NK-92 treated with Interleukin-12 subunit alpha and Interleukin-12 subunit beta, amount 100 ng/mL, for 24 hours (cell line): ENCODE measurements around the gene LYRM4.
"Not testable (repeated sequence)": the region's sequence is repeated elsewhere in the genome, so short reads cannot be mapped to it uniquely, and the experiment has no call there.

ENCODE experiments used
- DNase-seq: peaks from one replicate; lab custom pipeline; 2025; lab: John Stamatoyannopoulos, UW

The LYRM4 gene

DNA sequence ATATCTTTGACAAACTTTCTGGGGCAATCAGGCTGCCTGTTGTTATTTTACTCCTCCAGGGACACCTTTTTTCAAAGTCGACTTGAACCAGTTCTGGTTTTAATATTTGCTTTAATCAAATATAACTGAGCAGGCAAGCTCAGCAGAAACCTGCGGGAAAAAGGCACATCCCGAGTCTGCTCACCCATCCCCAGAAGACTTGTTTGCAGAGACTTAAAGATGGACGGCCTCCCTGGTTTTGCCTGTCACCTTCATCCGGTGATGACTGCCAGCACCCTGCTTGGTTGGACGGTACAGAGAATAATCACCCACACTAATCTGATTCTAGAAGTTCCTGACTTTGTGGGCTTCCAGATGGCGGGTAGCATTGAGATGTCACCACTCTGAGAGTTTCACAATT is 138.8 kb downstream of the LYRM4 start:
- DNase-seq: no peak

DNA sequence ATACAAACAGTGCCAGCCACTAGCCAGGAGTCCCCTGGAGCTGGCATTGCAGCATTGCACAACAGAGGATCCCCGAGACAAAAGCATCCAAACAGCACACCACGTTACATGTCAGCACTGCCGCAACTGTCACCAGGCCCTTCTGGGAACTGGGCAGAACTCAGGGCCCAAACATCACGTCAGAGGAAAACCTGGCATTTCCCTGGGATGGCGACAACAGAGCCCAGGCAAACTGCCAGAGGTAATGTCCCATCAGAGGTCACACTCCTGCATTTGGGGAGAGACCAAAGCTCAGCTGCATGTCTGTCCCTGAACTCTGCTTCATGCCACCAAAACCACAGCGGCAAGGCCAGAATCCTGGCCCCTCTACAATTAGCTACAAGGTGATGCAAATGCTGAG is 139.3 kb downstream of the LYRM4 start:
- no peak for DNase-seq

- not testable (repeated sequence) for DNase-seq
Observed at GRCh38 chr6:5120543-5120942, 140.2 kb downstream of the LYRM4 start.

DNA sequence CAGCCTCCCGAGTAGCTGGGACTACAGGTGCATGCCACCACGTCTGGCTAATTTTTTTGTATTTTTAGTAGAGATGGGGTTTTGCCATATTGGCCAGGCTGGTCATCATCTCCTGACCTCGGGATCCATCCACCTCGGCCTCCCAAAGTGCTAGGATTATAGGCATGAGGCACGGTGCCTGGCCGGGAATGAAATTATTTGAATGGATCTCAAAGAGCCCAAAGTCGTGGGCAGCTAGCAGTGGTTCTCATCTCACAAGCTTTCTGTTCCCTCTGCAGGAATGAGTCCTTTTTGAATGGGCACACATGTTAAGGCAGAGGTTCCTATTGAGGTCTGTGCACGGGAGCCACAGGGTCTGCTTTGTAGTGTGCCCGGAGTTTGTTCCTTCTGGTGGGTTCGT is 140.7 kb downstream of the LYRM4 start:
- DNase-seq: no peak

DNA sequence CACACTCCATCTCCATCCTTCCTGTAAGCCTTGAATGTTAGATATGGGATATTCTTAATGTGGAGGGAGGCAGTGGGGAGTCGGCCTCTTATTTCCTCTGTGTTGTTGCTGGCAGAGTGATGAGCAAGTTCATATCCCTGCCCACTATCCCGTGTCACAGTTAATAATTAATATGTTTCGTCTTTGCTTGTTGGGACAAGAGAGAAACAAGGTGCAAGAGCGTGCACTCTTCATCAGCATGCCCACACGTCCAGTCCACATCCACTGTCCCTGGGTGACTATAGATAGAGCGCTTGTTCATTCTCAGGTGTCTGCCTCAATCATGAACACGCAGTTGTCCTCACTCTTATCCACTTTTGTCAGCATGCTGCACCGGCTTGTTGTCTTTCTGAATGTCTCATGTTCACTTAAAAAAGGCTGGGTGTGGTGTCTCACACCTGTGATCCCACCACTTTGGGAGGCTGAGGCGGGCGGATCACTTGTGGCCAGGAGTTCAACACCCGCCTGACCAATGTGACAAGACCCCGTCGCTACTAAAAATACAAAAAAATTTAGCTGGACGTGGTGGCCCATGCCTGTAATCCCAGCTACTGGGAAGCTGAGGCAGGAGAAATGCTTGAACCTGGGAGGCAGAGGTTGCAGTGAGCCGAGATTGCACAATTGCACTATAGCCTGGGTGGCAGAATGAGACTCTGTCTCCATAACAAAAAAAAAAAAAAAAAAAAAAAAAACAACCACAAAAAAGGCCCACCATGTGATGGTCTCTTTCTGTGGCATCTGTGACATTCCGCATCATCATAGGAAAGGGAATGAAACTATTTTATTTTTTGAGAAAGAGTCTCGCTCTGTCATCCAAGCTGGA is 141.4 kb downstream of the LYRM4 start:
- DNase-seq: no peak

DNA sequence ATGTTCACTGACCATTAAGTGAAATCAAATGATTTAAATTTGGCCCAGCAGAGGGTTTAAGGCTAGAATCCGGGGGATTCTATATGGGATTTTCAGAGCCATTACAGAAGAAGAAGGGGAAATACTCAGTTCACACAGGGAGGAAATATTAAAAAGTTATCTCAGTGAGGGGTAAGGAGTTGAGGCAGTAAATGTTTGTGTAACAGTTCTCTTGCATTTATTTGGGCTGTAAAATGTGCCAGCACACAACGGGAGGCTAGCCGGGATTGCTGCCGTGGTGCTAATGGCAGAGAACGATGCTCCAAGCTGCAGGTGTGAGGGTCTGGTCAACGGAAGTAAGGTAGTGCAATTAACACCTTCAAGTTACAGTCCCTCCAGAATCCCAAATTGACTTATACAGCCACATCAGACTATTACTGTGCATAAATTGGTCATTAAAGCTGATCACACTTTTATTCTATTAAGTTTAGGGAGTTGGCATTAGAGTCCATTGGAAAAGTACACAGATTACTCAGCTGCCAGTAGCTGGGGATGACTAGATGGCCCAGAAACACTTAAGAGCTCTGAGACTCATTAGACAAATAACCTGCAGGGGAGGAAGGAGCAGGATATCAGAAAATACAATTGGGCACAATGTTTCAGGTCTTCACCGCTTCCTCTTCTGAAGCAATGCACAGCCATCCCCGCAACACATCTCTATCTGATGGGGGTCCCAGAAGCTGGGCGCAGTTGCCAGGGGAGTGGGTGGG is 144.3 kb downstream of the LYRM4 start:
- DNase-seq: no peak

DNA sequence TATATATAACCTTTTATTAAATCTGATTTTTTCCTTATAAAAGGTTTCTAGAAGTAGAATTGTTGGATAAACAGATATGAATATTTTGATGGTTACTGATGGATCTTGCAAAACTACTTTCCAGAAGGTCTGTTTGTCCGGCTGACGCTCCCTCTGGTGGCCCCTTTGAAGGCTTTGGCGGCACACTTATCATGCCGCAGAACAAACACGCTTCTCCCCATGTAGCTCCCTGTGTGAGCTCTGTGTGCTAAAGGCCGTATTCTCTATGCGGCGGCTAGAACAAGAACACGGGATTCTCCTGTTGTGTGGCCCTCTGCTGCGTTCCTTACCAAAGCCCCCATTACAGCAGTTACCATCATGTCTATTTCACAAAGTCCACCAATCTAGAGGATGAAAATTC is 145.6 kb downstream of the LYRM4 start:
- no peak for DNase-seq

DNA sequence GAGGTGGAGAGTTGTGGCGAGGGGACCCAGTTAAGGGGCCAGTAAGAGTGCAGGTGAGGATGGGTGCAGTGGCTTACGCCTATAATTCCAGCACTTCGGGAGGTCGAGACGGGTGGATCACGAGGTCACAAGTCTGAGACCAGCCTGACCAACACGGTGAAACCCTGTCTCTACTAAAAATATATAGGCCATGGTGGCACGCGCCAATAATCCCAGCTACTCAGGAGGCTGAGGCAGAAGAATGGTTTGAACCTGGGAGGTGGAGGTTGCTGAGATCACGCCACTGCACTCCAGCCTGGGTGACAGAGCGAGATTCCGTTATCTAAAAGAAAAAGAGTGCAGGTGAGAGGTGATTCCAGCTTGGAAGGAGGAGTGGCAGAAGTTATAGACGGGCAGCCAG is 147.7 kb downstream of the LYRM4 start:
- no peak for DNase-seq

- DNase-seq: no peak
Observed at GRCh38 chr6:5112066-5112799, 148.5 kb downstream of the LYRM4 start.

- no peak for DNase-seq
Observed at GRCh38 chr6:5111626-5112025, 149.1 kb downstream of the LYRM4 start.

- no peak for DNase-seq
Observed at GRCh38 chr6:5110246-5110645, 150.5 kb downstream of the LYRM4 start.

DNA sequence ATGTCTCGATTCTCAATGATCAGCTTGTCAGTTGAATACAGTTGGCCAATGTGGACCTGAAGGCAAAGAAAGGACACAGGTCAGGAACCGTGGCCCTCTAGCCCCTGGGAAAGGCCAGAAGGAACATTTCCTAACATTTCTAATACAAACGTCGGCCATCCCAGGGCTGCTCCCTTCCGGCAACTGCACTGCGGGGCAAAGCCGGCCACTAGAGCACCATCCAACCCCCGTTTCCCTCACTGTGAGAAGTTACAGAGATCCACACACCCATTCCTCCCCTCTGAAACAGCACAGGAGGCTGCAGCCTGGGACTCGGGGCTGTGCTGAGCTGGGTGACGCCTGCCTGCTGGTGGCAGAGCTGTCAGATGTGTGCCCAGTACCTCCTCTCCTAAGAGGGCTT is 151.3 kb downstream of the LYRM4 start:
- no peak for DNase-seq

DNA sequence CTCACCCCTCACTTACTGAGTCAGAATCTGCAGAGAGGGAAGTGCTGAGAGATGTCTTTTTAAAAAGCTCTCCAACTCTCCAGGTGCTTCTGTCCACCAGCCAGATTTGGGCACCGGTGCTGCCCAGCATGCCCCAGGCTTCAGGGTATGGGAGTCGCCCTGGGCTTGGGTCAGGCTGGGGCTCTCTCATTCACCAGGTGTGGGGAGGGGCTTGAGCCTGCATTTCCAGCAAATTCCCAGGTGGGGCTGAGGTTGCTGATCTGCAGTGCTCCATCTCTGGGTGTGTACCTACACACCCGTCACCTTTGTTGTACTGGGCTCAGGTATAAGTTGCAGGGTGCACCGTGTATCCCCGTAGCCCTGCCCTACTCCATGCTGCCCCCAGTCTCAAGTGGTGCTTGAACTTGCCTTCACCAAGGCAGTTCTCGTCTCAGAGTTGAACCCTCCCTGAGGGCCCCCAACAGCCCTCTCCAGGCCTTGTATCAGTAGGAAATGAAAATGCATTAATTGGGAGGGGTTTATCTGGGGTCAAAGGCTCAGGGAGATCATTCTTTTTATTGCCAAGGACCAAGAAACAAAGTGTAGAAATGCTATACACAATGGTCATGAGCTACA is 152.1 kb downstream of the LYRM4 start:
- no peak for DNase-seq

DNA sequence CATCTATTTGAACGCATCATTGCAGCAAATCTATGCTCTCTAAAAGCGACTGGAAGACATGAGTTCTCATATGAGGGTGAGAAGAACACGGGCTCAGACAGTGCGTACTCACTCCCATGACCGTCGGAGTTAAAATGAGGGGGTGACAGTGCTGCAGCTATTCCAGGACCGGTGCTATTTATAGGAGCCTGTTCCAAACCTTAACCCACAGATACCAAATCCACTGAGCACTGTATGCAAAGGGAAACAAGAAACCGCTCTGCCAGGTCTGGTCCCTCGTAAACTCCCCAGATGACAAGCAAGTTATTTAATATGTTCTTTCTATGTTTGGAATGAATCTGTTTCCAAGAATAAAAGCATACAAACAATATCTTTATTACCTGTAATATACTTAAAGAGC is 152.7 kb downstream of the LYRM4 start:
- DNase-seq: no peak

- DNase-seq: no peak
Observed at GRCh38 chr6:5107341-5107740, 153.4 kb downstream of the LYRM4 start.

DNA sequence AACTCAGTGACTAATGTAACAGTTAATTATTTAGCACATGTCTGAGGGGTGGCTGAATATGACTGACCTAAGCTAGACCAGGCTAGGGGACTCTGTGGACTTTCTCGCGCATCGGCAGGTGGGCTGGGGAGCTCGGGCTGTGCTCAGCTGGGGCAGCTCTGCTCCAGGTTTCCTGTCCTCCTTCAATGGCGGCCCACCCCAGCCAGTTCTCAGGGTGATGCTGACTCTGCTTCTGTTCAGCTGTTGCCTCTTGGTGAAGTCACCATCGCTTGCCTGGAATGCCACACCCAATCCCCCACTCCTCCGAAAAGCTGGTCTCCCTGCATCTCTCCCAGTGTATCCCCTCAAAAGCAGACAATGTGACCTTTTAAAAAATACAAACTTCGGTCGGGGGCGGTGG is 155.6 kb downstream of the LYRM4 start:
- no peak for DNase-seq

GRCh38 chr6:5104667-5105066 is 156.1 kb downstream of the LYRM4 start:
- DNase-seq: no peak

DNA sequence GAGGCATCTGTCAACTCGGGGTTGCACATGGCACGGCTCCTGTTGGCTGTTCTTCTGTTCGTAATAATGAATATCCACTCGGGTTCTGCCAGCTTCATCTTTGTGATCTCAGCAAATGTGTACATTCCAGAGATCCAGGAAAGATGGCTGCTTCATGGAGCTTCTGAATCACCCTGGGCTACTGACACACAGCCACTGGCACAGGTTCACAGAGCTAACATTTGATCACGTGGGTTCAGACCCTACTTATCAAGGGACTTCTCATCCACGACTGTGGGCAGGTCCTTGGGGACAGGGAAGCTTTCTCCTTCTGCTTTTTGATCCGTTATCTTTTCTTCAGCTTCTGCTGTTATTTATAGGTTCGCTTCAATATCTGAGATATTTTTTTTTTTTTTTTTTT is 157.5 kb downstream of the LYRM4 start:
- no peak for DNase-seq

- no peak for DNase-seq
Observed at GRCh38 chr6:5102267-5102970, 158.3 kb downstream of the LYRM4 start.

DNA sequence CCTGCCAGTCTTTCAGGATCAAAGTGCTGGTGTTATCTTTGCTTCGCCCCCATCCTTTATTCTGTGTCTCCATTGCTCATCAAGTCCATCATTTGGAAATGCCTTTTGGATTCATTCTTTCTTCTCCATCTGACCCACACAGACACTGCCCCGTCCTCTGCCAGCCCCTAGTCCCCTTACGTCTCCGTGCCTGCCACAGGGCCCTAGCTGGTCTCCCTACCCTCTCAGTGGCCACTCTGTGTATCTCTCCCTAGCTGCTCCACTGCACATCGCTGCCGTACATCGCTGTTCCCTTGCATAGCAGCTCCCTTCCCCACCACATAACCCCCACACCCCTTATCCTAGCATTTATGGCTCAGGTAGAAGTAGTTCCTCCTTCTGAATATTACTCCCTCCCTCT is 159.9 kb downstream of the LYRM4 start:
- no peak for DNase-seq

DNA sequence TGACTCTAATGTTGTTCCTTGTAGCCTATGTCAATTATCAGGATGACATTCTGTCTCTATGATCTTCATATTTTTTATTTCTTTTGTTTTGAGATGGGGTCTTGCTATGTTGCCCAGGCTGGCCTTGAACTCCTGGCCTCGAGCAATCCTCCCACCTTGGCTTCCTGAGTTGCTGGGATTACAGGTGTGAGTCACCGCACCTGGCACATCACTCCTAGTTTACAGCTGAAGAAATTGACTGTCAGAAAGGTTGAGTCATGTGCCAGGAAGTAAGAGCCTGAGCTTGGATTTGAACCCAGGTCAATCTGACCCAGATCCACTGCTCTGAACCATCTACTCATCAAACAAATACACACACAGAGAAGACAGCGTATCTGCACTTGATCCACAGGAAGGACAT is 161.2 kb downstream of the LYRM4 start:
- no peak for DNase-seq
